ENCODE measurements around the gene USP47.
A peak's percentile ranks its signal among the peaks of the same experiment; 100 is the strongest.
"Not testable (repeated sequence)": the region's sequence is repeated elsewhere in the genome, so short reads cannot be mapped to it uniquely, and the experiment has no call there.

USP47 gene

GRCh38 chr11:11821899-11822298 is 19.9 kb upstream of the USP47 start:
- DNase-seq (ENCODE audit: extremely low read depth in 1 of 2, low read depth in 1 of 2), result no peak

GRCh38 chr11:11822946-11823345 is 18.8 kb upstream of the USP47 start:
- DNase-seq (ENCODE audit: extremely low read depth in 1 of 2, low read depth in 1 of 2), result no peak

- DNase-seq (ENCODE audit: extremely low read depth in 1 of 2, low read depth in 1 of 2), result no peak
Observed at GRCh38 chr11:11826260-11826659, 15.5 kb upstream of the USP47 start.

GRCh38 chr11:11827272-11827671 is 14.5 kb upstream of the USP47 start:
- DNase-seq (ENCODE audit: extremely low read depth in 1 of 2, low read depth in 1 of 2), result no peak

GRCh38 chr11:11831406-11831805 is 10.4 kb upstream of the USP47 start:
- DNase-seq (ENCODE audit: extremely low read depth in 1 of 2, low read depth in 1 of 2), result not testable (repeated sequence)

GRCh38 chr11:11836676-11837231 is 5.0 kb upstream of the USP47 start:
- no peak for DNase-seq (ENCODE audit: extremely low read depth in 1 of 2, low read depth in 1 of 2)

GRCh38 chr11:11839718-11840117 is 2.1 kb upstream of the USP47 start:
- no peak for DNase-seq (ENCODE audit: extremely low read depth in 1 of 2, low read depth in 1 of 2)

- DNase-seq (ENCODE audit: extremely low read depth in 1 of 2, low read depth in 1 of 2), result peak in 1 of 2 donors; percentile 19
Observed at GRCh38 chr11:11841116-11841722, 553 bp upstream of the USP47 start.

- peak; percentile 19 to 49 for DNase-seq (ENCODE audit: extremely low read depth in 1 of 2, low read depth in 1 of 2)
Observed at GRCh38 chr11:11842421-11843008, 743 bp downstream of the USP47 start.

- no peak for DNase-seq (ENCODE audit: extremely low read depth in 1 of 2, low read depth in 1 of 2)
Observed at GRCh38 chr11:11843211-11843621, 1.4 kb downstream of the USP47 start.

GRCh38 chr11:11843642-11844041 is 1.9 kb downstream of the USP47 start:
- DNase-seq (ENCODE audit: extremely low read depth in 1 of 2, low read depth in 1 of 2), result no peak

- DNase-seq (ENCODE audit: extremely low read depth in 1 of 2, low read depth in 1 of 2), result no peak
Observed at GRCh38 chr11:11844272-11844671, 2.5 kb downstream of the USP47 start.

GRCh38 chr11:11845071-11845470 is 3.3 kb downstream of the USP47 start:
- no peak for DNase-seq (ENCODE audit: extremely low read depth in 1 of 2, low read depth in 1 of 2)

- no peak for DNase-seq (ENCODE audit: extremely low read depth in 1 of 2, low read depth in 1 of 2)
Observed at GRCh38 chr11:11845551-11845950, 3.8 kb downstream of the USP47 start.

- DNase-seq (ENCODE audit: extremely low read depth in 1 of 2, low read depth in 1 of 2), result no peak
Observed at GRCh38 chr11:11847082-11847481, 5.3 kb downstream of the USP47 start.

- peak in 1 of 2 donors; percentile 42 for DNase-seq (ENCODE audit: extremely low read depth in 1 of 2, low read depth in 1 of 2)
Observed at GRCh38 chr11:11848891-11849746, 7.3 kb downstream of the USP47 start.

- no peak for DNase-seq (ENCODE audit: extremely low read depth in 1 of 2, low read depth in 1 of 2)
Observed at GRCh38 chr11:11850668-11851067, 8.9 kb downstream of the USP47 start.

GRCh38 chr11:11856638-11857037 is 14.9 kb downstream of the USP47 start:
- no peak for DNase-seq (ENCODE audit: extremely low read depth in 1 of 2, low read depth in 1 of 2)

GRCh38 chr11:11857769-11858168 is 16.0 kb downstream of the USP47 start:
- no peak for DNase-seq (ENCODE audit: extremely low read depth in 1 of 2, low read depth in 1 of 2)

- DNase-seq (ENCODE audit: extremely low read depth in 1 of 2, low read depth in 1 of 2), result no peak
Observed at GRCh38 chr11:11858676-11859075, 16.9 kb downstream of the USP47 start.

- no peak for DNase-seq (ENCODE audit: extremely low read depth in 1 of 2, low read depth in 1 of 2)
Observed at GRCh38 chr11:11860103-11860979, 18.6 kb downstream of the USP47 start.
